T-helper 2 cell (primary cell): ENCODE data around the gene TBXA2R.
"Not testable (repeated sequence)": the region's sequence is repeated elsewhere in the genome, so short reads cannot be mapped to it uniquely, and the experiment has no call there.

Experiments used
- DNase-seq, 5 experiments: peaks; one replicate each; pipeline versions ENCODE4 v3.0.0 to v3.0.0-alpha.2; 2012 to 2022

The TBXA2R gene

GRCh38 chr19:3639479-3639878 lies 32.8 kb upstream of the TBXA2R start:
- no peak for DNase-seq

- DNase-seq: no peak
Observed at GRCh38 chr19:3638208-3639193, 31.8 kb upstream of the TBXA2R start.

GRCh38 chr19:3637621-3638020 lies 30.9 kb upstream of the TBXA2R start:
- DNase-seq: no peak

- DNase-seq: no peak
Observed at GRCh38 chr19:3636962-3637361, 30.3 kb upstream of the TBXA2R start.

GRCh38 chr19:3636506-3636905 lies 29.8 kb upstream of the TBXA2R start:
- DNase-seq: no peak

- DNase-seq: no peak
Observed at GRCh38 chr19:3634496-3635045, 27.9 kb upstream of the TBXA2R start.

- DNase-seq: no peak
Observed at GRCh38 chr19:3633559-3633988, 26.9 kb upstream of the TBXA2R start.

- DNase-seq: no peak
Observed at GRCh38 chr19:3632739-3633558, 26.3 kb upstream of the TBXA2R start.

- DNase-seq: no peak
Observed at GRCh38 chr19:3632098-3632497, 25.4 kb upstream of the TBXA2R start.

GRCh38 chr19:3631053-3631861 lies 24.6 kb upstream of the TBXA2R start:
- no peak for DNase-seq

- DNase-seq: not testable (repeated sequence)
Observed at GRCh38 chr19:3628766-3629165, 22.1 kb upstream of the TBXA2R start.

- no peak for DNase-seq
Observed at GRCh38 chr19:3627351-3627723, 20.7 kb upstream of the TBXA2R start.

GRCh38 chr19:3626473-3627350 lies 20.0 kb upstream of the TBXA2R start, which contains the start of gene CACTIN:
CACTIN (minus strand) TSS chr19:3626790; CDS start chr19:3626762, 28 bp downstream.
- peak; percentile 97 to 98 (median 98) for DNase-seq

GRCh38 chr19:3625996-3626472 lies 19.4 kb upstream of the TBXA2R start:
- peak in 1 of 5 experiments; percentile 24 for DNase-seq

- no peak for DNase-seq
Observed at GRCh38 chr19:3623716-3624115, 17.0 kb upstream of the TBXA2R start.

- DNase-seq: no peak
Observed at GRCh38 chr19:3622224-3622623, 15.5 kb upstream of the TBXA2R start.

- DNase-seq: no peak
Observed at GRCh38 chr19:3621689-3622088, 15.0 kb upstream of the TBXA2R start.

- DNase-seq: no peak
Observed at GRCh38 chr19:3620817-3621547, 14.3 kb upstream of the TBXA2R start.

GRCh38 chr19:3620145-3620816 lies 13.6 kb upstream of the TBXA2R start:
- no peak for DNase-seq

GRCh38 chr19:3619631-3620012 lies 12.9 kb upstream of the TBXA2R start:
- DNase-seq: no peak
